Measurements from ENCODE around the gene GPR171.

Gene GPR171

DNA sequence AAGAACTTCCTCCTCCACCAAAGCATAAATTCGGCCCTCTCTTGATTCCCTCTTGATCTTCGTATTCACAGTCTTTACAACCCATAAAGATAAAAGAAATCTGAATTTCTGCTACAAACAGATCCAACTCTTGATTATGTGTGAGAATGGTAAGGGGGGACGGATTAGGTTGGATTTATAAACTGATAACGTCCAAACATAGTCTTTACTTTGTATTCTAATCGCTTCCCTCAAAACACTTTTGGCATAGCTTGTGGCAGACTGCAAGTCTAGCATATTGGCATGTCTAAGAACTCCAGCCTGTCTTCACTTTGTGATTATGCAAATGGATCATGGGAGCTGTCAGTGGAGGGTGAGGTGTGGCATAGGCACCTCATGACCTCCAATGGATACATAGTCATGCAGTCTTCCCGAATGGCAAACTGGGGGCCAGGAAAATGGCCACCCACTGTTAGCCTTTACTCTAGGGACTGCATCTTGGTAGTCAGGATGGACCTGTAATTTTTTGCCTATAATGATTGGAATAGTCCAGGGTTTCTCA lies 24.3 kb upstream of the GPR171 start:
- no peaks in the 10 kb centered on the region for H3K9me3 ChIP-seq (ENCODE audit: control insufficient read depth, insufficient read depth, low read length)
- H3K4me1 ChIP-seq (ENCODE audit: control insufficient read depth, insufficient read depth, low read length): peaks cover 13% of the 10 kb centered on the region
- no peaks in the 10 kb centered on the region for H3K27me3 ChIP-seq (ENCODE audit: control insufficient read depth, insufficient read depth, low read length)
- H3K4me3 ChIP-seq (ENCODE audit: low read depth, low read length): no peak overlapping the region
- H3K36me3 ChIP-seq (ENCODE audit: control insufficient read depth, insufficient read depth, low read length): no peaks in the 10 kb centered on the region
- H3K9ac ChIP-seq (ENCODE audit: low read depth, low read length): no peak overlapping the region

DNA sequence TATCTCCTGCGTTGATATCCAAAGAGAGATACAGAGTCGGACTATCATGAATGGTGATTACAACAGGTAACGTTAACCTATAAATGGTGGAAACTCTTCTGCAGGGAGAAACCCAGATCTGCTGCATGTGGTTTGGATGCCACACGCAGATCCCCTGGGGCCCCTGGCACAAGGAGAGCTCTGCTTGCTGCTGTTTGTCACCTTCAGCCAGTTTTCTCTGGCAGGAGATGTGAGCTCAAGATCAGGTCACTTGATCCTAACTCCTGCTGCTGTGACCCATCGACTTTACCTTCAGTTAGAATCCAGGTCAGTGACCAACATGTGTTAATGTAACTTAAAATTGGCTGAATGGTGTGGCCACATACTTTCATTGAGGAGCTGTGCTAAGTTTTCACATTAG lies 23.8 kb upstream of the GPR171 start:
- Histone ChIP-seq H3K9me3 (ENCODE audit: control insufficient read depth, insufficient read depth, low read length) (no peaks in the 10 kb centered on the region), H3K4me1 (ENCODE audit: control insufficient read depth, insufficient read depth, low read length) (peaks cover 13% of the 10 kb centered on the region), H3K9ac (ENCODE audit: low read depth, low read length) (no peak overlapping the region), H3K36me3 (ENCODE audit: control insufficient read depth, insufficient read depth, low read length) (no peaks in the 10 kb centered on the region), H3K4me3 (ENCODE audit: low read depth, low read length) (no peak overlapping the region), H3K27me3 (ENCODE audit: control insufficient read depth, insufficient read depth, low read length) (no peaks in the 10 kb centered on the region)

DNA sequence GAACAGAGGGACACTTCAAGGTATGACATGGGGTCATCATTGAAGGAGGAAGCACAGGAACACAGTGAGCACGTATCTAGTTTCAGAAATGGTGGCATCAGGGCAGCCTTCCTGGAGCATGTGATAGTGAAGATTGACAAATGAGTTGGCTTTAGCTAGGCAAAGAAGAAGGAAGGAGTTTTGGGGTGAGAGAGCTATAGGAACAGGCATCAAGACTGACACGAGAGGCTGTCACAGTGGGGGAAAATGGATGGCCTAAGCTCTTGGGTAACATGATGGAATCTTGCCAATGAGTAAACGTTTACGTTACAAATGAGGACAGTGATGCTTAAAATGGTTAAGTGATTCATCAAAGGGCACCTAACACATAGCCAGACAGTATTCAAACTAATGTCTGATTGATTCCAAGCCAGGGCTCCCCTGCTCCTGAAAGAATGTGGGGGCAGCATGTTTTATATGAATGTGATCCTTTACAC lies 23.1 kb upstream of the GPR171 start:
- H3K4me3 ChIP-seq (ENCODE audit: low read depth, low read length): no peak overlapping the region
- no peaks in the 10 kb centered on the region for H3K36me3 ChIP-seq (ENCODE audit: control insufficient read depth, insufficient read depth, low read length)
- no peak overlapping the region for H3K9ac ChIP-seq (ENCODE audit: low read depth, low read length)
- H3K27me3 ChIP-seq (ENCODE audit: control insufficient read depth, insufficient read depth, low read length): no peaks in the 10 kb centered on the region
- no peaks in the 10 kb centered on the region for H3K9me3 ChIP-seq (ENCODE audit: control insufficient read depth, insufficient read depth, low read length)
- H3K4me1 ChIP-seq (ENCODE audit: control insufficient read depth, insufficient read depth, low read length): peaks cover 13% of the 10 kb centered on the region

DNA sequence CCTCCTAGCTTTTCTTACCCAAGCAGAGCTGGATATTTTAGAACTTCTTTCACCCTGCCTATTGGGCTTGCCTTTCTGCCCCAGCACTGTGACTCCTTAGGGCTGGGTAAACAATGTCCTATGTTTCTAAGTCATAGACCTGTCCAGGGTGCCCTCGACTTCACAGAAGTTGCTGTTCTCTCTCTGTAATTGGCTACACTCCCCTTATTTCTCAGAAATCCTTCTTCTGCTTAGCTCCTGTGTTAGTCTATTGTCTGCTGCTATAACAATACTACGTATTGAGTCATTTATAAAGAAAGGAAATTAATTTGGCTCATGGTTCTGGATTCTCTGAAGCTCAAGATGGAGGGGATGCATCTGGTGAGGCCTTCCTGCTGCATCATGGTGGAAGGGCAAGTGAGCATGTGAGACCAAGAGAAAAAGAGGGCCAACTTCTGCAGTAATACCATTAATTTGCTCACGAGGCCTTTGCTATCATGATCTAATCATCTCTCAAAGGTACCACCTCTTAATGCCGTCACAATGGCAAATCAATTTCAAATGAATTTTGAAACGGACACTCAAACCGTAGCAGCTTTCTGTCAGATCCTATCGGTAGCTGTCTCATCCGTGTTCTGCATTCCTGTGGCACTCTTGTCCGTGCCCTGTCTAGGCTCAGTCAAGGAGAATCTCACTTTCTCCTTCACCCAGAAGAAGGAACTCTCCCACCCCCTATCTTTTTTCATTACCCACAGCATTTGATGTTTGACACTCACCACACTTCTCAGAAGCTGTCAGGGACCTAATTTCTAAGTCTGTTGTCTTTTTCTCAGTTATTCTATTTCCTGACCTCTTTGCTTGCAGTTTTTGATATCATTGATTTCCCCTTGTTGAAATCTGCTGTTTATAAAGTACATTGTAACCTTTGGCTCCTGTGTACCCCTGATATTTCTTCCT lies 22.3 kb upstream of the GPR171 start:
- no peaks in the 10 kb centered on the region for H3K9me3 ChIP-seq (ENCODE audit: control insufficient read depth, insufficient read depth, low read length)
- H3K27me3 ChIP-seq (ENCODE audit: control insufficient read depth, insufficient read depth, low read length): no peaks in the 10 kb centered on the region
- H3K4me3 ChIP-seq (ENCODE audit: low read depth, low read length): no peak overlapping the region
- H3K36me3 ChIP-seq (ENCODE audit: control insufficient read depth, insufficient read depth, low read length): no peaks in the 10 kb centered on the region
- H3K9ac ChIP-seq (ENCODE audit: low read depth, low read length): no peak overlapping the region
- peaks cover 5% of the 10 kb centered on the region for H3K4me1 ChIP-seq (ENCODE audit: control insufficient read depth, insufficient read depth, low read length)

DNA sequence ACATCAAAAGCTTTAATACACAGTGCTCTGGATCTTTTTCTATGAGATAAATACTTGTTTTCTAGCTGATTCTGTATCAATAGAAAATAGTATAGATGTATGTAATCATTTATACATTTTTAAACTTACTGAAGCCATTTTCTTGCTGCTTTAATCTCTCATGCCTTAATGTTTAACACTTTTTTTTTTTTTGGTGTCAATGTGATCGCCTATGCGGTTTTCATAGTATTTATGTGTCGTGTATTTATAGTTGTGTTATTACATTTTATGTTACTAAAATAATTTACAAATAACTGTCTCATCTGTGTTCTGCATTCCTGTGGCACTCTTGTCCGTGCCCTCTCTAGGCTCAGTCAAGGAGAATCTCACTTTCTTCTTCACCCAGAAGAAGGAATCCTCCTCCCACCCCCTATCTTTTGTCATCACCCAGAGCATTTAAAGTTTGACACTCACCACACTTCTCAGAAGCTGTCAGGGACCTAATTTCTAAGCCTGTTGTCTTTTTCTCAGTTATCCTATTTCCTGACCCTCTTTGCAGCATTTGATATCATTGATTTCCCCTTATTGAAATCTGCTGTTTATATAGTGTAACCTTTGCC lies 21.4 kb upstream of the GPR171 start:
- H3K36me3 ChIP-seq (ENCODE audit: control insufficient read depth, insufficient read depth, low read length): no peaks in the 10 kb centered on the region
- no peaks in the 10 kb centered on the region for H3K9me3 ChIP-seq (ENCODE audit: control insufficient read depth, insufficient read depth, low read length)
- no peak overlapping the region for H3K9ac ChIP-seq (ENCODE audit: low read depth, low read length)
- no peak overlapping the region for H3K4me3 ChIP-seq (ENCODE audit: low read depth, low read length)
- peaks cover 3% of the 10 kb centered on the region for H3K4me1 ChIP-seq (ENCODE audit: control insufficient read depth, insufficient read depth, low read length)
- H3K27me3 ChIP-seq (ENCODE audit: control insufficient read depth, insufficient read depth, low read length): no peaks in the 10 kb centered on the region

DNA sequence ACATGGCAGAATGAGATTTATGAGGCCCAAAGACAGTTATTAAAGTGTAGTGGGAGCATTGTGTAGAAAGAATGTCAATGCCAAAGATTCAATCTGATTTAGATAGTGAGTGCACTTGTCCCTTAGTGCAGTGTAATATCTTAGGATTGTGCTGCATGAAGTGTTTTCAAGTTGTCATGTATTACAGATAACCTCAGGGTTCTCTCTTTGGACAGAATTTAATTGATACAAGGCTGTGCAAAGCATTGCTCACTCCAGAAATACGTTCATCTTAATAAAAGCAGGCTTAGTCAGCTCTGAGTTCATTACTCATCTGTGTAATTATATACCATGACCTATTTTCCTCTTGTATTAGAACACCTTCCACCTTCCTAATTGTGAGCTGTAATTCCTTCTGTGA lies 16.0 kb upstream of the GPR171 start:
- H3K9me3 ChIP-seq (ENCODE audit: control insufficient read depth, insufficient read depth, low read length): no peaks in the 10 kb centered on the region
- H3K36me3 ChIP-seq (ENCODE audit: control insufficient read depth, insufficient read depth, low read length): no peaks in the 10 kb centered on the region
- H3K9ac ChIP-seq (ENCODE audit: low read depth, low read length): no peak overlapping the region
- H3K27me3 ChIP-seq (ENCODE audit: control insufficient read depth, insufficient read depth, low read length): no peaks in the 10 kb centered on the region
- H3K4me3 ChIP-seq (ENCODE audit: low read depth, low read length): no peak overlapping the region
- H3K4me1 ChIP-seq (ENCODE audit: control insufficient read depth, insufficient read depth, low read length): no peaks in the 10 kb centered on the region

DNA sequence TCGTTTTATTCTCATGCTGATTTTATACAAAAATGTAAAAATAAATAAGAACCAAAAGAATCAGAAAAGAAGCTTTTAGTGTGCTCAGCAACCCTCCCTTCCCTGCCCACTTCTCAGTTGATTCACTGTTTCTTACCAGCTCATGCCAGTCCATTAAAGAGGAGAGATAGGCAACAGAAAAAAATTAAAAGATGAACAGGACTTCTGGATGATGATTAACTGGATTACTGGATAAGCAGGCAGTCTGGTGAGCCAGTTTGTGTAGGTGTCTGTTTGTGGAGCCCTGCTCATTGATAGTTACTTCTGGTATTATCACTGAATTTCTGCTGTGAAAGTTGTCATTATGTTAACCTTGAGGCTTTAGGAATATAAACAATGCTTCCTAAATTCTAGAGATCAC lies 15.1 kb upstream of the GPR171 start:
- H3K4me3 ChIP-seq (ENCODE audit: low read depth, low read length): no peak overlapping the region
- H3K27me3 ChIP-seq (ENCODE audit: control insufficient read depth, insufficient read depth, low read length): no peaks in the 10 kb centered on the region
- H3K36me3 ChIP-seq (ENCODE audit: control insufficient read depth, insufficient read depth, low read length): no peaks in the 10 kb centered on the region
- H3K4me1 ChIP-seq (ENCODE audit: control insufficient read depth, insufficient read depth, low read length): no peaks in the 10 kb centered on the region
- no peaks in the 10 kb centered on the region for H3K9me3 ChIP-seq (ENCODE audit: control insufficient read depth, insufficient read depth, low read length)
- no peak overlapping the region for H3K9ac ChIP-seq (ENCODE audit: low read depth, low read length)

DNA sequence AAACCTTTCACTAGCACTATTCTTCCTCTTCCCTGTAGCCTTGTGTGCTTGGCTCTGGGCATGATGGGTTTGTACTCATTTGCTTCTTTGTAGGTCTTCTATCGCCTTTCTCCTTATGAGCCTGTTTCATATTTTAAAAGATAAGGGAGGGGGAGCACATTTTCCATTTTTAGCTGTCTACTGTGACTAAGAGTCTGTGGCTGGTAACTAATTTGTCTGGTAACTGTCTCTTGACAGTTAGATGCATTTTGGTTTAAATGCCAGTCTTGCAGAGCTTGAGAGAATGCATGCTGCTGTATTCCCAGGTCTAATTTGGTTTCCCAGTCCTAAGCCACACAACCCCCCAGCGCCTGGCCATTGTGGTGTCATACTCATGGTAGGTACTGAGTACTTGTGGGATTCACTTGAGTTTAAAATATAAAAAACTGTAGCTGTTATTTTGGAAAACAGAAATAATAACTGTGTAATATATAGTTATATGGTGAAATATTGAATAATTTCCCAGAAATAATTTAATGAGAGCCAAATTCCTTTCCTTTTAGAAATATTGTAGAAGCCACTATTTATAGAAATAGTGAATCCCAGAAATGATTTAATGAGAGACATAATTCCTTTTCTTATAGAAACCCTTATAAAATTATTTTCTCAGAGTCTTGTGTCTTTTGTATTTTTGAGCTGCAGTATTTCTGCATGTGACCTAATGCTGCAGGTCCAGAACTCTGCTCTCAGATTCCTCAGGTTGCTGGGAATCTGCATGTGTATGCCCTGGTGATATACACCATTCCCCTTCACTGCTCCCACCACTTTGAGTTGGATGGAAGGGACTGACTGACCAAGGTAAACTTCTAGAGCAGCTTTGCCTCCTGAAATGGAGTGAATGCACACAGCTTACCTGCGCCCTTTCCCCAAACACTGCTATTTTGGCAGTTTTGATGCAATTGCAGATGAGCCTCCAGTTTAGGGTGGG lies 13.9 kb upstream of the GPR171 start:
- H3K4me1 ChIP-seq (ENCODE audit: control insufficient read depth, insufficient read depth, low read length): no peaks in the 10 kb centered on the region
- no peak overlapping the region for H3K9ac ChIP-seq (ENCODE audit: low read depth, low read length)
- no peak overlapping the region for H3K4me3 ChIP-seq (ENCODE audit: low read depth, low read length)

DNA sequence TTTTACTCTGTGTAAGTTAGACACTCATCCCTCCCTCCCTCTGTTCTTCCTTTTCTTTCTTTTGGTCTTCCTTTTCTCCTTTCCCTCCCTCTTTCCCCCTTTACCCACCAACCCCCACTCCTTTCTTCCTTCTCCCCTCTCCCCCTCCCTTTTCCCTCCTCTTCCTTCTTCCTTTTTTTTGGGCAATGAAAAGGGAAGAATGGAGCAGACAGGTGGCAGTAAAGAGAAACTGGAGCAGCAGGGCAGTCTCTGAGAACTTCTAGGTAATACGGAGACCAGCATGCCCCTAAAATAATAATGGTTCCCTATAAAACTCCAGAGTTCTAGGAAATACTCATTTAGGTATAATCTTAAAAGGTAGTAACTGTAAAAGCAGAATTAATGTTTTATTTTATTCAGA lies 11.4 kb upstream of the GPR171 start:
- no peak overlapping the region for H3K9ac ChIP-seq (ENCODE audit: low read depth, low read length)
- H3K4me3 ChIP-seq (ENCODE audit: low read depth, low read length): no peak overlapping the region
- no peaks in the 10 kb centered on the region for H3K27me3 ChIP-seq (ENCODE audit: control insufficient read depth, insufficient read depth, low read length)
- H3K4me1 ChIP-seq (ENCODE audit: control insufficient read depth, insufficient read depth, low read length): peaks cover 2% of the 10 kb centered on the region
- no peaks in the 10 kb centered on the region for H3K36me3 ChIP-seq (ENCODE audit: control insufficient read depth, insufficient read depth, low read length)
- no peaks in the 10 kb centered on the region for H3K9me3 ChIP-seq (ENCODE audit: control insufficient read depth, insufficient read depth, low read length)

More for the DNA sequence above, 13.9 kb upstream of the GPR171 start:
- no peaks in the 10 kb centered on the region for H3K36me3 ChIP-seq (ENCODE audit: control insufficient read depth, insufficient read depth, low read length)
- H3K27me3 ChIP-seq (ENCODE audit: control insufficient read depth, insufficient read depth, low read length): no peaks in the 10 kb centered on the region
- no peaks in the 10 kb centered on the region for H3K9me3 ChIP-seq (ENCODE audit: control insufficient read depth, insufficient read depth, low read length)

DNA sequence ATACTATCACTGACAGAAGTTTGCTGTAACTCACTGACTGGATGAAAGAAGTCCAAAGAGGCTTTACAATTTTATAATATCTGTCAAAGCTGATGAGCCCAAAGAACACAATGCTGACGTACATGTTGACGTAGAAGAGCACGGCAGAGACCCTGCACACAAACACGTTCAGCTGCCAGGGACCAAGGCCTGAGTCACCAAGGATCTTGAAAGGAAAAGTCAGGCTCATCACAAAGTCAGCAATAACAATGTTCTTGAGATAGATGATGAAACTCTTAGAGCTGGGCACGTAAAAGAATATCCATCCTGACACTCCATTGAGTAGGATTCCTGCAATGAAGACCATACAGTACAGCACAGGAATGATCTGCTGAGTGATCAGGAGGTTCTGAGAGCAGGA lies 10.9 kb upstream of the GPR171 start:
- Histone ChIP-seq H3K4me1 (ENCODE audit: control insufficient read depth, insufficient read depth, low read length) (peaks cover 2% of the 10 kb centered on the region), H3K9me3 (ENCODE audit: control insufficient read depth, insufficient read depth, low read length) (no peaks in the 10 kb centered on the region), H3K4me3 (ENCODE audit: low read depth, low read length) (no peak overlapping the region), H3K9ac (ENCODE audit: low read depth, low read length) (no peak overlapping the region), H3K27me3 (ENCODE audit: control insufficient read depth, insufficient read depth, low read length) (no peaks in the 10 kb centered on the region), H3K36me3 (ENCODE audit: control insufficient read depth, insufficient read depth, low read length) (no peaks in the 10 kb centered on the region)

DNA sequence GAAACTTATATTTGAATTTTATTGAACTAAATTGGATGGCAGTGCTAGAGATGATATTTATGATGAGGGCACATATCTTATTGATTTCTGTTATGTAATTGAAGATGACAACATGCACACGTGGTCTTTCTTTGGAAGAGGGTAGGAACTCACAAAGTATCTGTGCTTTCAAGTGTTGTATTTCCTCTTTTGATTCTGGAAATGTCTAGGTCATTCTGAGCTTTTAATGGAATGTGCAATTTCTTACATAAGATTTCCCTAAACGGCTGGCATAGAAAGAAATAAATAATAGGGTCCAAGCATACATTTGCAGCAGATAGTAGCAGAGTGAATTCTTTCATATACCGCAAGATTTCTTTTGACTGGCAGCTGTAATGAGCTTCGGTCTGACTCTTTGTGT lies 10.1 kb upstream of the GPR171 start:
- no peak overlapping the region for H3K9ac ChIP-seq (ENCODE audit: low read depth, low read length)
- H3K27me3 ChIP-seq (ENCODE audit: control insufficient read depth, insufficient read depth, low read length): no peaks in the 10 kb centered on the region
- H3K4me1 ChIP-seq (ENCODE audit: control insufficient read depth, insufficient read depth, low read length): peaks cover 2% of the 10 kb centered on the region
- H3K4me3 ChIP-seq (ENCODE audit: low read depth, low read length): no peak overlapping the region
- H3K9me3 ChIP-seq (ENCODE audit: control insufficient read depth, insufficient read depth, low read length): no peaks in the 10 kb centered on the region
- no peaks in the 10 kb centered on the region for H3K36me3 ChIP-seq (ENCODE audit: control insufficient read depth, insufficient read depth, low read length)

Measured in iPS-15b (cell line).